SH-SY5Y (cell line): ENCODE data around the gene F10.

Experiments
- GATA2 ChIP-seq: IDR thresholded peaks from 2 replicates; pipeline ENCODE4 v1.6.1; 2011; ENCODE audit warnings: mild to moderate bottlenecking, low read depth, low read length
- GATA3 ChIP-seq: IDR thresholded peaks from 2 replicates; pipeline ENCODE4 v1.6.1; 2011; ENCODE audit warnings: low read depth, mild to moderate bottlenecking, low read length, moderate library complexity

DNA sequence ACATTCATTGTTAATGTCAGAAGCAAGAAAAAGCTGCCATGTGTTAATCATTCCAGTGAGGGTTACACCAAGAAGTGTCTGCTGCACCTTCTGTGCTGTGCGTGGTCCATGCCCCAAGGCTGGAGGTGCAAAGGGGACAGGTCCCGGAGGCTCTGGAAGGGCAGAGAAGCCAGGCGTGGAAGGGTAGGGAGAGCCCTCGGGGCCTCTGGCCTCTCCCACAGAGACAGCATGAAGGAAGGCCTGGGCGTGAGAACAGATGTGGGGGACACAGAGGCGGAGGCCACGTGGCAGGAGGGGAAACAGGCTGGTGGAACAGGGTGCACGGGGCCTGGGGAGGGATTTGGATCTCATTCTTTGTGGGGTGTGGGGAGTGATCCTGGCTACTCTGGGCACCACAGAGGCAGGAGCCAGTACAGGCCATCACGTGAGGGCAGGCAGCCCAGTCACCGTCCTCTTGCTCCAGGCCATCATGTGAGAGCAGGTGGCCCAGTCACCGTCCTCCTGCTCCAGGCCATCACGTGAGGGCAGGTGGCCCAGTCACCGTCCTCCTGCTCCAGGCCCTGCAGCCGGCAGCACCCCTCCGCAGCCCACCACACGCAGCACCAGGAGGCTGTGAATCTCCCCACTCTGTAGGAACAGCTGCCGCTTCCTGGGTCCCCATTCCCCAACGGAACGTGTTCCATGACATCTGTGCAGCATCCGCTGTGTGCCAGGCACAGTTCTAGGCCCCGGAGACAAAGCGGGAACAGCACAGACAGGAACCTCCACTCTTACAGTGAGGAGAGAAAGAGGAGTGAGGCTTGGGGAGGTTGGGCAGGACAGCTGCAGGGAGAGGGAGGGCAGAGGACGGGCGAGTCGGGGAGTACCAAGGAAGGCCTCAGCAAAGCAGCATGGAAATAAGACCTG lies 27.2 kb upstream of the F10 start:
- TF ChIP-seq GATA2, result no peak
- no peak for TF ChIP-seq GATA3
